A673 (cell line): ENCODE measurements around the gene CACNA2D3. TPM values are rescaled to one million over a fixed set of nuclear protein-coding genes. Genes with fewer than 3 reads are reported as not detected.

ENCODE experiments used
- BruUV-seq: library from RNA; stranded (reverse); fragments of 400-500 nt; replicated peaks from 2 replicates; lab custom pipeline; 2021; lab: Mats Ljungman, UMichigan
- CTCF ChIA-PET: fragments of 300-600 bp; sonication (Branson Sonifier 250); formaldehyde crosslinking; loops from one replicate; lab custom pipeline; 2022; ENCODE audit warnings: antibody characterized with exemption; lab: Charles Lee
- POLR2A ChIA-PET: fragments of 300-600 bp; sonication (Branson Sonifier 250); formaldehyde crosslinking; loops from one replicate; lab custom pipeline; 2022; ENCODE audit warnings: antibody characterized with exemption; ENCODE audit not compliant: low non-redundant PET; lab: Charles Lee
- DNase-seq: peaks from one replicate; pipeline ENCODE4 v3.0.0-alpha.2; 2015; ENCODE audit warnings: low spot score
- H3K27ac ChIP-seq: fragments of 200-600 bp; sonication (generic); 2 replicates; pipeline ENCODE4 v1.5.1; 2016; ENCODE audit warnings: mixed run types, low read depth, mild to moderate bottlenecking, mixed read lengths, antibody characterized with exemption, low read length; ENCODE audit not compliant: poor library complexity, severe bottlenecking
- H3K27me3 ChIP-seq: fragments of 200-600 bp; sonication (generic); replicated peaks from 2 replicates; pipeline ENCODE4 v1.6.1; 2017; ENCODE audit warnings: mixed run types, low read depth, mild to moderate bottlenecking, mixed read lengths, antibody characterized with exemption, low read length; ENCODE audit not compliant: insufficient read depth, poor library complexity
- H3K36me3 ChIP-seq: fragments of 200-600 bp; sonication (generic); 2 replicates; pipeline ENCODE4 v1.6.1; 2016; ENCODE audit warnings: mixed run types, mild to moderate bottlenecking, mixed read lengths, antibody characterized with exemption, low read length; ENCODE audit not compliant: insufficient read depth, poor library complexity, severe bottlenecking
- H3K4me1 ChIP-seq: fragments of 200-600 bp; sonication (generic); 2 replicates; pipeline ENCODE4 v1.6.1; 2017; ENCODE audit warnings: mixed run types, mild to moderate bottlenecking, mixed read lengths, antibody characterized with exemption, low read length; ENCODE audit not compliant: insufficient read depth, poor library complexity, severe bottlenecking
- H3K4me3 ChIP-seq: fragments of 200-600 bp; sonication (generic); 2 replicates; pipeline ENCODE4 v1.5.1; 2016; ENCODE audit warnings: low read depth, mixed run types, mild to moderate bottlenecking, mixed read lengths, low read length; ENCODE audit not compliant: poor library complexity, severe bottlenecking
- H3K9me3 ChIP-seq: fragments of 200-600 bp; sonication (generic); 2 replicates; pipeline ENCODE4 v1.6.1; 2016; ENCODE audit warnings: mixed run types, low read depth, mild to moderate bottlenecking, mixed read lengths, antibody characterized with exemption, low read length; ENCODE audit not compliant: poor library complexity, severe bottlenecking
- CTCF ChIP-seq: fragments of 300-800, 200-600 bp; sonication (generic); conservative IDR thresholded peaks from 2 replicates; pipeline ENCODE4 v1.5.1; 2017; ENCODE audit warnings: low read depth, mild to moderate bottlenecking, antibody characterized with exemption, low read length, moderate library complexity, mixed read lengths
- EZH2 ChIP-seq: fragments of 200-600 bp; sonication (generic); IDR thresholded peaks from 2 replicates; pipeline ENCODE4 v1.6.1; 2017; ENCODE audit warnings: borderline replicate concordance, low read depth, mild to moderate bottlenecking, mixed read lengths, antibody characterized with exemption, low read length; ENCODE audit not compliant: poor library complexity, severe bottlenecking
- intact Hi-C: fragments of 100-400 bp; cut with micrococcal nuclease; formaldehyde crosslinking; loops from one replicate; pipeline ENCODE4 v1.10.0; 2022; ENCODE audit not compliant: unreplicated experiment
- total RNA-seq: library from RNA; stranded (reverse); gene quantifications from 2 replicates; pipeline ENCODE4 v1.2.3, GENCODE V29; 2021

CACNA2D3 gene
- total RNA-seq, 1 experiment from 2014 or later: not detected

GRCh38 chr3:54563501-54564200, 441.3 kb downstream of the CACNA2D3 start:
- Histone ChIP-seq H3K4me1 (no peaks in the 10 kb centered on the region), H3K4me3 (no peak overlapping the region), H3K36me3 (no peaks in the 10 kb centered on the region), H3K27ac (no peak overlapping the region), H3K27me3 (no peaks in the 10 kb centered on the region), H3K9me3 (no peaks in the 10 kb centered on the region)
- TF ChIP-seq EZH2 (no peak), CTCF (no peak)
- POLR2A ChIA-PET: no interaction called here
- BruUV-seq: no TSS peak
- intact Hi-C loops: no loop called here
- CTCF ChIA-PET: no interaction called here
- no peak for DNase-seq

GRCh38 chr3:54564374-54564925, 442.1 kb downstream of the CACNA2D3 start:
- BruUV-seq: no TSS peak
- Histone ChIP-seq H3K27ac (no peak overlapping the region), H3K4me3 (no peak overlapping the region), H3K36me3 (no peaks in the 10 kb centered on the region), H3K4me1 (no peaks in the 10 kb centered on the region), H3K9me3 (no peaks in the 10 kb centered on the region), H3K27me3 (no peaks in the 10 kb centered on the region)
- TF ChIP-seq EZH2: no peak
- TF ChIP-seq CTCF: no peak
- CTCF ChIA-PET: no interaction called here
- DNase-seq: no peak
- intact Hi-C loops: no loop called here
- POLR2A ChIA-PET: no interaction called here

- intact Hi-C loops: no loop called here
- Histone ChIP-seq H3K4me3 (no peak overlapping the region), H3K27me3 (no peaks in the 10 kb centered on the region), H3K9me3 (no peaks in the 10 kb centered on the region), H3K4me1 (no peaks in the 10 kb centered on the region), H3K36me3 (no peaks in the 10 kb centered on the region), H3K27ac (no peak overlapping the region)
- TF ChIP-seq EZH2 (no peak), CTCF (no peak)
- POLR2A ChIA-PET: no interaction called here
- CTCF ChIA-PET: no interaction called here
- no peak for DNase-seq
- no TSS peak for BruUV-seq
Measured at GRCh38 chr3:54565956-54566355, 443.6 kb downstream of the CACNA2D3 start.
